Testis (tissue), 2 donors: ENCODE results near the gene RAD17.

Source experiments
- CTCF ChIP-seq, 3 experiments: fragments of 450-650 bp in 2 of 3; fragments of 200-600 bp in 1 of 3; sonication (generic) in 1 of 3; IDR thresholded peaks; one replicate each; pipeline ENCODE4 v1.5.1; 2016 to 2019; ENCODE audit warnings: antibody characterized with exemption in 3 of 3, mild to moderate bottlenecking in 2 of 3, moderate library complexity in 1 of 3
- POLR2A ChIP-seq: fragments of 450-650 bp; IDR thresholded peaks from one replicate; pipeline ENCODE4 v1.6.1; 2017; ENCODE audit warnings: antibody characterized with exemption, mild to moderate bottlenecking, moderate library complexity

- TF ChIP-seq CTCF (IDR thresholded peaks at IDR 0.05) (no peak), POLR2A (no peak)
Measured at GRCh38 chr5:69372394-69372793, 2.8 kb downstream of the RAD17 start.
